Vagina (tissue), 2 donors: ENCODE results near the gene RBM34.

Experiments used
- POLR2A ChIP-seq, 2 donors: fragments of 450-650 bp; IDR thresholded peaks; one replicate each; pipeline ENCODE4 v1.6.1; 2017; ENCODE audit warnings: antibody characterized with exemption in 2 of 2, mild to moderate bottlenecking in 2 of 2, moderate library complexity in 2 of 2
- POLR2AphosphoS5 ChIP-seq, 2 donors: sonication (generic); formaldehyde crosslinking; IDR thresholded peaks; one replicate each; pipeline ENCODE4 v1.9.0; 2017; ENCODE audit warnings: antibody characterized with exemption in 2 of 2, mild to moderate bottlenecking in 2 of 2, low read depth in 1 of 2; ENCODE audit not compliant: insufficient read depth in 1 of 2

DNA sequence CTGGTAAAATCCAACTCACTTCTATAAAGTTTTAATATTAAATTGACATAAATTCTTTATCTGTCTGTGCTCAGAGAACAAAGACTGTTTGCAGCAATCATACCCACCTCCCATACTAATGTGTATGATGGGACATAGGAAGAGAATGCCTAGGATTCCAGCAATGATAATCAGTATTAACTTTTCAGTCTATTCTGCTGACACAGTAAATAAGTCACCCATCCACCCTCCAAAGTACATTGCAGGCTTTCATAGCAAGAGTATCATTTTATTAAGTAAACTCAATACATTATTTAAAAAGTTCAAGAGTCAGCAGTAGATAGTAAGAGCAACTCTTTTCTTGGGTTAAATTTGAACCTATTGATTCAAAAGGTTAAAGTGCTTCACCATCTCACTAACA, 8.8 kb downstream of the RBM34 start:
- no peak for TF ChIP-seq POLR2AphosphoS5 (IDR thresholded peaks at IDR 0.05; ENCODE audit: insufficient read depth in 1 of 2, low read depth in 1 of 2)
- no peak for TF ChIP-seq POLR2A (IDR thresholded peaks at IDR 0.05)
